Measurements from ENCODE around the gene TBRG1.
"Not testable (repeated sequence)": the region's sequence is repeated elsewhere in the genome, so short reads cannot be mapped to it uniquely, and the experiment has no call there.

The TBRG1 gene

GRCh38 chr11:124622531-124623451, at the start of gene TBRG1:
Gene TBRG1 (plus strand): TSS chr11:124622864. CDS start chr11:124623084, 220 bp downstream.
- DNase-seq, result peak; percentile 98

GRCh38 chr11:124577716-124578427, 44.8 kb upstream of the TBRG1 start:
- DNase-seq, result no peak

- DNase-seq, result no peak
Measured at GRCh38 chr11:124578761-124579160, 43.9 kb upstream of the TBRG1 start.

GRCh38 chr11:124581817-124582216, 40.8 kb upstream of the TBRG1 start:
- DNase-seq, result no peak

- DNase-seq, result no peak
Measured at GRCh38 chr11:124582565-124582964, 40.1 kb upstream of the TBRG1 start.

- no peak for DNase-seq
Measured at GRCh38 chr11:124583781-124584180, 38.9 kb upstream of the TBRG1 start.

- no peak for DNase-seq
Measured at GRCh38 chr11:124584681-124585372, 37.8 kb upstream of the TBRG1 start.

GRCh38 chr11:124586238-124586860, 36.3 kb upstream of the TBRG1 start:
- DNase-seq, result peak; percentile 43

- DNase-seq, result no peak
Measured at GRCh38 chr11:124591430-124591829, 31.2 kb upstream of the TBRG1 start.

GRCh38 chr11:124592627-124593026, 30.0 kb upstream of the TBRG1 start:
- DNase-seq, result no peak

- no peak for DNase-seq
Measured at GRCh38 chr11:124595302-124595701, 27.4 kb upstream of the TBRG1 start.

GRCh38 chr11:124597626-124598025, 25.0 kb upstream of the TBRG1 start:
- DNase-seq, result no peak

- no peak for DNase-seq
Measured at GRCh38 chr11:124600621-124601320, 21.9 kb upstream of the TBRG1 start.

- no peak for DNase-seq
Measured at GRCh38 chr11:124602193-124602592, 20.5 kb upstream of the TBRG1 start.

- DNase-seq, result not testable (repeated sequence)
Measured at GRCh38 chr11:124602723-124603122, 19.9 kb upstream of the TBRG1 start.

GRCh38 chr11:124605719-124606118, 16.9 kb upstream of the TBRG1 start:
- peak; percentile 91 for DNase-seq

GRCh38 chr11:124608147-124608546, 14.5 kb upstream of the TBRG1 start:
- DNase-seq, result no peak

GRCh38 chr11:124610295-124610694, 12.4 kb upstream of the TBRG1 start:
- DNase-seq, result no peak

- no peak for DNase-seq
Measured at GRCh38 chr11:124611064-124611463, 11.6 kb upstream of the TBRG1 start, which contains the start of gene PANX3. Gene PANX3 (plus strand): TSS chr11:124611428. CDS start chr11:124611557, 129 bp downstream.

GRCh38 chr11:124612045-124612444, 10.6 kb upstream of the TBRG1 start:
- no peak for DNase-seq

GRCh38 chr11:124612567-124613246, 10.0 kb upstream of the TBRG1 start:
- DNase-seq, result no peak

GRCh38 chr11:124618863-124619262, 3.8 kb upstream of the TBRG1 start:
- no peak for DNase-seq

Data from GF-D8 (cell line).